ENCODE measurements around the gene SLC40A1. TPM values are rescaled to one million over a fixed set of nuclear protein-coding genes. Genes with fewer than 3 reads are reported as not detected.

SLC40A1 gene
- total RNA-seq, 1 experiment from 2014 or later, result not detected

GRCh38 chr2:189608170-189608569 lies 27.6 kb upstream of the SLC40A1 start:
- no peaks in the 10 kb centered on the region for H3K4me1 ChIP-seq (ENCODE audit: insufficient read depth, low read length)
- no peaks in the 10 kb centered on the region for H3K27me3 ChIP-seq (ENCODE audit: insufficient read depth, low read length)
- no peak overlapping the region for H2AFZ ChIP-seq (ENCODE audit: low read length)
- H3K27me3 Mint-ChIP-seq (ENCODE audit: low read depth), result no peaks in the 10 kb centered on the region; the same call in 1 of the 2 replicates
- H2BK12ac ChIP-seq (ENCODE audit: insufficient read length, low read depth, low read length), result no peak overlapping the region
- DNase-seq, result no peak
- no peak overlapping the region for H3K4me2 ChIP-seq (ENCODE audit: insufficient read depth, insufficient read length, low read length)
- H4K5ac ChIP-seq (ENCODE audit: insufficient read length, low read depth, low read length), result no peak overlapping the region
- H3K56ac ChIP-seq (ENCODE audit: insufficient read length, low read depth, low read length), result no peak overlapping the region
- TF ChIP-seq CTCF (conservative IDR thresholded peaks at IDR 0.05), result no peak
- no peak overlapping the region for H2AK5ac ChIP-seq (ENCODE audit: insufficient read length, low read length)
- H3K27ac Mint-ChIP-seq, result no peak overlapping the region
- no peak overlapping the region for H3K4me3 Mint-ChIP-seq
- no peaks in the 10 kb centered on the region for H4K20me1 ChIP-seq (ENCODE audit: control insufficient read depth, insufficient read depth, insufficient read length)
- H3K9me3 Mint-ChIP-seq, result no peaks in the 10 kb centered on the region
- H3K9ac ChIP-seq (ENCODE audit: extremely low read depth, insufficient read length, low read length), result no peak overlapping the region
- no CpG with 5 or more reads among the region's 4 CpGs for WGBS (ENCODE audit: extremely low coverage, insufficient read length, low lambda C conversion rate)
- no peaks in the 10 kb centered on the region for H3K23me2 ChIP-seq (ENCODE audit: insufficient read length, low read depth, low read length, poor library complexity, severe bottlenecking)
- no peaks in the 10 kb centered on the region for H3K79me1 ChIP-seq (ENCODE audit: insufficient read depth, low read depth, low read length, poor library complexity, severe bottlenecking)
- H2BK120ac ChIP-seq (ENCODE audit: low read depth, low read length, poor library complexity, severe bottlenecking), result no peak overlapping the region
- H3K18ac ChIP-seq (ENCODE audit: insufficient read length, low read depth, low read length), result no peak overlapping the region
- no peaks in the 10 kb centered on the region for H3K36me3 Mint-ChIP-seq (ENCODE audit: insufficient read depth in 1 of 3, low read depth in 3 of 3)
- H3K27ac ChIP-seq (ENCODE audit: insufficient read length, low read depth, low read length), result no peak overlapping the region
- no peak overlapping the region for H3K4ac ChIP-seq (ENCODE audit: low read depth, low read length)
- no peak overlapping the region for H2BK20ac ChIP-seq (ENCODE audit: low read depth, low read length, poor library complexity, severe bottlenecking)
- H4K8ac ChIP-seq (replicated peaks; ENCODE audit: insufficient read length, low read depth, low read length), result no peak overlapping the region
- no peak overlapping the region for H2BK15ac ChIP-seq (ENCODE audit: low read depth, low read length)
- H3K4me1 Mint-ChIP-seq, result no peaks in the 10 kb centered on the region
- H2BK5ac ChIP-seq (ENCODE audit: insufficient read length, low read length), result no peak overlapping the region
- H3K23ac ChIP-seq (ENCODE audit: insufficient read length, low read depth, low read length), result no peak overlapping the region
- no peaks in the 10 kb centered on the region for H3K79me2 ChIP-seq (ENCODE audit: insufficient read depth, low read length)
- H4K91ac ChIP-seq (ENCODE audit: insufficient read length, low read depth, low read length), result no peak overlapping the region
- H3K9me3 ChIP-seq (ENCODE audit: control insufficient read depth, low read depth, low read length), result no peaks in the 10 kb centered on the region
- no peak overlapping the region for H3T11ph ChIP-seq (ENCODE audit: low read length)
- H3K14ac ChIP-seq (ENCODE audit: insufficient read depth, low read length), result no peak overlapping the region
